HCT116 (cell line): Measurements from ENCODE around the gene CFAP298. TPM values are rescaled to one million over a fixed set of nuclear protein-coding genes. Genes with fewer than 3 reads are reported as not detected.

Source experiments
- ATAC-seq: fragments of 200-7000 bp; cut with Tn5 transposase; 2 replicates; pipeline ENCODE4 v1.9.1; 2020; ENCODE audit warnings: mild to moderate bottlenecking, moderate library complexity
- BruUV-seq: library from RNA; stranded (reverse); fragments of 400-500 nt; replicated peaks from 2 replicates; lab custom pipeline; 2021; lab: Mats Ljungman, UMichigan
- CTCF ChIA-PET: fragments of 300-600 bp; sonication (Branson Sonifier 250); formaldehyde crosslinking; loops from one replicate; lab custom pipeline; 2021; ENCODE audit warnings: antibody characterized with exemption; lab: Charles Lee
- POLR2A ChIA-PET: fragments of 300-600, 350-600 bp; sonication (Branson Sonifier 250); formaldehyde crosslinking; loops from one replicate; lab custom pipeline; 2021; ENCODE audit warnings: antibody characterized with exemption; lab: Charles Lee
- RAD21 ChIA-PET, 2 experiments: fragments of 300-600 bp; sonication (Branson Sonifier 250); formaldehyde crosslinking; loops; one replicate each; lab custom pipeline; 2023; ENCODE audit warnings: low total read pairs in 2 of 2; ENCODE audit not compliant: uncharacterized antibody in 2 of 2, unreplicated experiment in 2 of 2, low non-redundant PET in 1 of 2; lab: Charles Lee
- DNase-seq: peaks from one replicate; pipeline ENCODE4 v3.0.0-alpha.2; 2010; ENCODE audit warnings: low read depth, low spot score
- H2AFZ ChIP-seq: fragments of 200-600 bp; shearing (Covaris generic), sonication (generic); 2 replicates; pipeline ENCODE4 v1.6.1; 2017; ENCODE audit warnings: low read depth, mixed run types, mixed read lengths, antibody characterized with exemption, low read length; ENCODE audit not compliant: poor library complexity, severe bottlenecking
- H3K27ac ChIP-seq: 2 replicates; pipeline ENCODE4 v1.5.1; 2012; ENCODE audit warnings: low read depth, low read length
- H3K27me3 ChIP-seq: fragments of 200-600 bp; sonication (generic); 2 replicates; pipeline ENCODE4 v1.6.1; 2016; ENCODE audit warnings: mixed run types, low read length, mixed read lengths; ENCODE audit not compliant: insufficient read depth
- H3K36me3 ChIP-seq, 2 experiments: fragments of 200-500 bp in 1 of 2; fragments of 200-600 bp in 1 of 2; sonication (Bioruptor generic) in 1 of 2; sonication (generic) in 1 of 2; 2 replicates each; pipeline versions ENCODE4 v1.5.1 to v1.6.1; 2014 to 2016; ENCODE audit warnings: low read length in 2 of 2, inconsistent platforms in 1 of 2, mixed read lengths in 1 of 2, mixed run types in 1 of 2; ENCODE audit not compliant: insufficient read depth in 2 of 2, control insufficient read depth in 1 of 2
- H3K4me1 ChIP-seq, 2 experiments: fragments of 200-600 bp in 1 of 2; sonication (generic) in 1 of 2; 2 replicates each; pipeline versions ENCODE4 v1.5.1 to v1.6.1; 2012 to 2017; ENCODE audit warnings: low read length in 2 of 2, inconsistent platforms in 1 of 2, mild to moderate bottlenecking in 1 of 2, mixed read lengths in 1 of 2, mixed run types in 1 of 2, moderate library complexity in 1 of 2; ENCODE audit not compliant: insufficient read depth in 2 of 2, control insufficient read depth in 1 of 2
- H3K4me2 ChIP-seq: fragments of 200-600 bp; sonication (generic); 2 replicates; pipeline ENCODE4 v1.6.1; 2017; ENCODE audit warnings: mixed run types, low read length, mixed read lengths
- H3K4me3 ChIP-seq, 2 experiments: fragments of 200-600 bp in 1 of 2; sonication (generic) in 1 of 2; replicated peaks in 1 of 2; 2 replicates each; pipeline ENCODE4 v1.5.1; 2011 to 2016; ENCODE audit warnings: low read length in 2 of 2, control low read depth in 1 of 2, low read depth in 1 of 2, mild to moderate bottlenecking in 1 of 2, mixed read lengths in 1 of 2, mixed run types in 1 of 2
- H3K79me2 ChIP-seq: fragments of 200-600 bp; sonication (generic); 2 replicates; pipeline ENCODE4 v1.6.1; 2017; ENCODE audit warnings: mild to moderate bottlenecking, mixed run types, low read length, moderate library complexity, mixed read lengths; ENCODE audit not compliant: insufficient read depth
- H3K9ac ChIP-seq: fragments of 200-600 bp; sonication (generic); 2 replicates; pipeline ENCODE4 v1.6.1; 2016; ENCODE audit warnings: low read length, mixed read lengths
- H3K9me2 ChIP-seq: fragments of 200-600 bp; sonication (generic), shearing (Covaris generic); 2 replicates; pipeline ENCODE4 v1.6.1; 2017; ENCODE audit warnings: mixed run types, mild to moderate bottlenecking, moderate library complexity; ENCODE audit not compliant: insufficient read depth
- H3K9me3 ChIP-seq, 2 experiments: fragments of 200-500 bp in 1 of 2; fragments of 200-600 bp in 1 of 2; sonication (Bioruptor generic) in 1 of 2; sonication (generic) in 1 of 2; 2 replicates each; pipeline ENCODE4 v1.6.1; 2014 to 2017; ENCODE audit warnings: low read length in 2 of 2, mixed read lengths in 2 of 2, inconsistent platforms in 1 of 2, low read depth in 1 of 2, mild to moderate bottlenecking in 1 of 2, mixed run types in 1 of 2, moderate library complexity in 1 of 2; ENCODE audit not compliant: control insufficient read depth in 1 of 2, insufficient read depth in 1 of 2
- H4K20me1 ChIP-seq: fragments of 200-600 bp; sonication (generic), shearing (Covaris generic); 2 replicates; pipeline ENCODE4 v1.6.1; 2017; ENCODE audit warnings: mixed run types, mild to moderate bottlenecking, moderate library complexity; ENCODE audit not compliant: insufficient read depth
- CBX3 ChIP-seq: IDR thresholded peaks from 2 replicates; pipeline ENCODE4 v1.6.1; 2012; ENCODE audit warnings: low read depth
- EGR1 ChIP-seq: IDR thresholded peaks from 2 replicates; pipeline ENCODE4 v1.6.1; 2012; ENCODE audit warnings: low read depth
- EZH2phosphoT487 ChIP-seq: fragments of 200-600 bp; IDR thresholded peaks from 2 replicates; pipeline ENCODE4 v1.6.1; 2018; ENCODE audit warnings: antibody characterized with exemption, borderline replicate concordance
- JUND ChIP-seq: IDR thresholded peaks from 2 replicates; pipeline ENCODE4 v1.6.1; 2012
- POLR2AphosphoS5 ChIP-seq: IDR thresholded peaks from 2 replicates; pipeline ENCODE4 v1.6.1; 2011; ENCODE audit warnings: mild to moderate bottlenecking, low read depth, low read length, moderate library complexity
- RAD21 ChIP-seq: IDR thresholded peaks from 2 replicates; pipeline ENCODE4 v1.6.1; 2012; ENCODE audit warnings: low read depth, mild to moderate bottlenecking
- TCF7L2 ChIP-seq: IDR thresholded peaks from 2 replicates; pipeline ENCODE4 v1.7.0; 2011; ENCODE audit warnings: borderline replicate concordance, inconsistent platforms; ENCODE audit not compliant: insufficient read depth, insufficient read length; ENCODE audit errors: extremely low read depth
- ZFX ChIP-seq: fragments of 450-650 bp; IDR thresholded peaks from 2 replicates; pipeline ENCODE4 v1.6.1; 2017
- intact Hi-C: fragments of 100-400 bp; cut with micrococcal nuclease; formaldehyde crosslinking; loops from 2 replicates; pipeline ENCODE4 v1.10.0; 2022
- total RNA-seq: library from RNA; stranded (reverse); gene quantifications from one replicate; pipeline ENCODE4 v1.2.1, GENCODE V29; 2021; ENCODE audit not compliant: unreplicated experiment
- TF ChIP-seq, protein P1 (sequence below): IDR thresholded peaks from 2 replicates; pipeline ENCODE4 v1.6.1; 2012
- TF ChIP-seq, protein P2 (sequence below), 3 experiments: fragments of 200-600 bp in 1 of 3; sonication (generic) in 1 of 3; IDR thresholded peaks in 2 of 3; conservative IDR thresholded peaks in 1 of 3; 2 replicates each; pipeline ENCODE4 v1.5.1; 2012 to 2017; ENCODE audit warnings: low read depth in 2 of 3, low read length in 2 of 3, antibody characterized with exemption in 1 of 3, borderline replicate concordance in 1 of 3, control low read depth in 1 of 3, mild to moderate bottlenecking in 1 of 3, mixed read lengths in 1 of 3, mixed run types in 1 of 3, moderate library complexity in 1 of 3; ENCODE audit not compliant: insufficient read depth in 1 of 3
- TF ChIP-seq, protein P3 (sequence below): IDR thresholded peaks from 2 replicates; pipeline ENCODE4 v1.6.1; 2011; ENCODE audit warnings: mild to moderate bottlenecking, low read length, moderate library complexity; ENCODE audit not compliant: insufficient replicate concordance; ENCODE audit errors: extremely low read depth

Gene CFAP298
- total RNA-seq, 1 experiment from 2014 or later = 58.2 TPM

DNA sequence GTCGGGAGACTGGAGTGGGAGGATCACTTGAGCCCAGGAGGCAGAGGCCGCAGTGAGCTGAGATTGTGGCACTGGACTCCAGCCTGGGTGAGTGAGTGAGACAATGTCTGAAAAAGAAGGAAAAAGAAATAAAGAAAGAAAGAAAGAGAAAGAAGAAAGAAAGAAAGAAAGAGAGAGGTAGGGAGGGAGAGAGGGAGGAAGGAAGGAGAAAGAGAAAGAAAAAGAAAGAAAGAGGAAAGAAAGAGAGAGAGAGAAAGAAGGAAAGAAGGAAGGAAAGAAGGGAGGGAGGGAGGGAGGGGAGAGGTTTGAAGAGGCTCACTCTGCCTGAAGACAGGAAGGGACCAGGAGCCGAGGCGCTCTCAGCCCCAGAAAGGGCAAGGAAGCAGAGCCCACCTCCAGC lies 22.0 kb downstream of the CFAP298 start:
- Histone ChIP-seq H3K4me1 (no peaks in the 10 kb centered on the region), H3K9ac (no peak overlapping the region), H3K27me3 (no peaks in the 10 kb centered on the region), H3K4me2 (no peak overlapping the region), H3K79me2 (no peaks in the 10 kb centered on the region), H3K4me3 (no peak overlapping the region), H3K9me2 (no peaks in the 10 kb centered on the region), H3K27ac (no peak overlapping the region), H2AFZ (no peak overlapping the region), H3K36me3 (no peaks in the 10 kb centered on the region), H3K9me3 (no peaks in the 10 kb centered on the region), H4K20me1 (no peaks in the 10 kb centered on the region)
- no TSS peak for BruUV-seq
- RAD21 ChIA-PET = no interaction called here
- ATAC-seq (no peak), DNase-seq (no peak)
- POLR2A ChIA-PET = no interaction called here
- CTCF ChIA-PET = interaction anchor here (0.6 to 1.4 kb wide), 2 partner anchors 11 to 22 kb away, joined by 4 read pairs; no protein-coding TSS in a partner anchor
- TF ChIP-seq, protein P1, sequence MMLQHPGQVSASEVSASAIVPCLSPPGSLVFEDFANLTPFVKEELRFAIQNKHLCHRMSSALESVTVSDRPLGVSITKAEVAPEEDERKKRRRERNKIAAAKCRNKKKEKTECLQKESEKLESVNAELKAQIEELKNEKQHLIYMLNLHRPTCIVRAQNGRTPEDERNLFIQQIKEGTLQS = no peak
- TF ChIP-seq POLR2AphosphoS5 = no peak
- TF ChIP-seq RAD21 = no peak
- no peak for TF ChIP-seq EGR1
- TF ChIP-seq, all 23 proteins: peak for 0
- intact Hi-C loops = no loop called here

DNA sequence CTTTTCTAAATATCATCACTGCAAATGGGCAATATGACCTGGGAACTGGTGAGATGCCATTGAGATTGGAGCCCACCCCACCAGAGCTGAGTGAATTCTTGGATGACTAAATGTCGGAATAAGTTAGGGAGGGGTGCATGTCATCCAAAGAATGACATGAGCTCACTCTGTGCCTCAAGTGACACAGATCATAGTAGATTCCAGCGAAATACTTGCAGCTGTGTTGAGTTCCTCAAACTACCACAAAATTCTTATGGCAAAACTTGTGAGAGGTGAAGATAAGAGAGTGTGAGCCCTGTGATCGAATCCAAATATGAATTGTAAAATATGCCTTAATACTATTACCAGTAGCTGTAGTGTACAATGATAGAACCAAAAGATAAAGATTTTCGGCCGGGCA lies 24.5 kb downstream of the CFAP298 start:
- Histone ChIP-seq H3K4me1 (no peaks in the 10 kb centered on the region), H3K4me3 (no peak overlapping the region), H3K36me3 (no peaks in the 10 kb centered on the region), H3K27ac (no peak overlapping the region), H2AFZ (no peak overlapping the region), H3K4me2 (no peak overlapping the region), H3K27me3 (no peaks in the 10 kb centered on the region), H3K9me3 (no peaks in the 10 kb centered on the region), H3K79me2 (no peaks in the 10 kb centered on the region), H4K20me1 (no peaks in the 10 kb centered on the region), H3K9ac (no peak overlapping the region), H3K9me2 (no peaks in the 10 kb centered on the region)
- POLR2A ChIA-PET = no interaction called here
- DNase-seq (no peak), ATAC-seq (no peak)
- CTCF ChIA-PET = no interaction called here
- RAD21 ChIA-PET = no interaction called here
- intact Hi-C loops = no loop called here
- no TSS peak for BruUV-seq
- TF ChIP-seq TCF7L2 (no peak), CBX3 (no peak), POLR2AphosphoS5 (no peak), RAD21 (no peak), JUND (no peak), ZFX (no peak), EZH2phosphoT487 (no peak)
- TF ChIP-seq, protein P1 = no peak
- TF ChIP-seq, protein P2, sequence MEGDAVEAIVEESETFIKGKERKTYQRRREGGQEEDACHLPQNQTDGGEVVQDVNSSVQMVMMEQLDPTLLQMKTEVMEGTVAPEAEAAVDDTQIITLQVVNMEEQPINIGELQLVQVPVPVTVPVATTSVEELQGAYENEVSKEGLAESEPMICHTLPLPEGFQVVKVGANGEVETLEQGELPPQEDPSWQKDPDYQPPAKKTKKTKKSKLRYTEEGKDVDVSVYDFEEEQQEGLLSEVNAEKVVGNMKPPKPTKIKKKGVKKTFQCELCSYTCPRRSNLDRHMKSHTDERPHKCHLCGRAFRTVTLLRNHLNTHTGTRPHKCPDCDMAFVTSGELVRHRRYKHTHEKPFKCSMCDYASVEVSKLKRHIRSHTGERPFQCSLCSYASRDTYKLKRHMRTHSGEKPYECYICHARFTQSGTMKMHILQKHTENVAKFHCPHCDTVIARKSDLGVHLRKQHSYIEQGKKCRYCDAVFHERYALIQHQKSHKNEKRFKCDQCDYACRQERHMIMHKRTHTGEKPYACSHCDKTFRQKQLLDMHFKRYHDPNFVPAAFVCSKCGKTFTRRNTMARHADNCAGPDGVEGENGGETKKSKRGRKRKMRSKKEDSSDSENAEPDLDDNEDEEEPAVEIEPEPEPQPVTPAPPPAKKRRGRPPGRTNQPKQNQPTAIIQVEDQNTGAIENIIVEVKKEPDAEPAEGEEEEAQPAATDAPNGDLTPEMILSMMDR (IDR thresholded peaks at IDR 0.05 in 2 of 3, conservative IDR thresholded peaks at IDR 0.05 in 1 of 3; ENCODE audit: borderline replicate concordance in 1 of 3, insufficient read depth in 1 of 3, low read depth in 2 of 3, low read length in 2 of 3) = no peak
- TF ChIP-seq, protein P3, sequence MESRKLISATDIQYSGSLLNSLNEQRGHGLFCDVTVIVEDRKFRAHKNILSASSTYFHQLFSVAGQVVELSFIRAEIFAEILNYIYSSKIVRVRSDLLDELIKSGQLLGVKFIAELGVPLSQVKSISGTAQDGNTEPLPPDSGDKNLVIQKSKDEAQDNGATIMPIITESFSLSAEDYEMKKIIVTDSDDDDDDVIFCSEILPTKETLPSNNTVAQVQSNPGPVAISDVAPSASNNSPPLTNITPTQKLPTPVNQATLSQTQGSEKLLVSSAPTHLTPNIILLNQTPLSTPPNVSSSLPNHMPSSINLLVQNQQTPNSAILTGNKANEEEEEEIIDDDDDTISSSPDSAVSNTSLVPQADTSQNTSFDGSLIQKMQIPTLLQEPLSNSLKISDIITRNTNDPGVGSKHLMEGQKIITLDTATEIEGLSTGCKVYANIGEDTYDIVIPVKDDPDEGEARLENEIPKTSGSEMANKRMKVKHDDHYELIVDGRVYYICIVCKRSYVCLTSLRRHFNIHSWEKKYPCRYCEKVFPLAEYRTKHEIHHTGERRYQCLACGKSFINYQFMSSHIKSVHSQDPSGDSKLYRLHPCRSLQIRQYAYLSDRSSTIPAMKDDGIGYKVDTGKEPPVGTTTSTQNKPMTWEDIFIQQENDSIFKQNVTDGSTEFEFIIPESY = no peak
